ENCODE measurements around the gene NRXN3.

NRXN3 gene

GRCh38 chr14:79822034-79822433, 1651.9 kb downstream of the NRXN3 start:
- no peak for DNase-seq

GRCh38 chr14:79825046-79825521, 1654.9 kb downstream of the NRXN3 start:
- no peak for DNase-seq

- DNase-seq, result no peak
Measured at GRCh38 chr14:79826362-79826761, 1656.2 kb downstream of the NRXN3 start.

GRCh38 chr14:79829405-79830166, 1659.4 kb downstream of the NRXN3 start:
- no peak for DNase-seq

GRCh38 chr14:79831195-79831892, 1661.2 kb downstream of the NRXN3 start:
- DNase-seq, result no peak

GRCh38 chr14:79833781-79834180, 1663.6 kb downstream of the NRXN3 start:
- DNase-seq, result no peak

- DNase-seq, result no peak
Measured at GRCh38 chr14:79834868-79835267, 1664.7 kb downstream of the NRXN3 start.

- DNase-seq, result no peak
Measured at GRCh38 chr14:79836577-79836976, 1666.4 kb downstream of the NRXN3 start.

- no peak for DNase-seq
Measured at GRCh38 chr14:79837699-79838098, 1667.5 kb downstream of the NRXN3 start.

- no peak for DNase-seq
Measured at GRCh38 chr14:79840103-79840502, 1669.9 kb downstream of the NRXN3 start.

- no peak for DNase-seq
Measured at GRCh38 chr14:79840831-79841230, 1670.7 kb downstream of the NRXN3 start.

- DNase-seq, result no peak
Measured at GRCh38 chr14:79841433-79841832, 1671.3 kb downstream of the NRXN3 start.

GRCh38 chr14:79842270-79842669, 1672.1 kb downstream of the NRXN3 start:
- no peak for DNase-seq

- no peak for DNase-seq
Measured at GRCh38 chr14:79852950-79853744, 1683.0 kb downstream of the NRXN3 start.

GRCh38 chr14:79855789-79856188, 1685.6 kb downstream of the NRXN3 start:
- DNase-seq, result no peak

- no peak for DNase-seq
Measured at GRCh38 chr14:79856381-79856780, 1686.2 kb downstream of the NRXN3 start.

GRCh38 chr14:79861111-79861510, 1690.9 kb downstream of the NRXN3 start:
- no peak for DNase-seq

GRCh38 chr14:79862045-79862444, 1691.9 kb downstream of the NRXN3 start:
- DNase-seq, result no peak

- DNase-seq, result no peak
Measured at GRCh38 chr14:79871136-79871535, 1701.0 kb downstream of the NRXN3 start.

GRCh38 chr14:79878229-79878628, 1708.1 kb downstream of the NRXN3 start:
- no peak for DNase-seq

- DNase-seq, result no peak
Measured at GRCh38 chr14:79878785-79879184, 1708.6 kb downstream of the NRXN3 start.

- DNase-seq, result no peak
Measured at GRCh38 chr14:79881299-79881698, 1711.1 kb downstream of the NRXN3 start.

- DNase-seq, result no peak
Measured at GRCh38 chr14:79890527-79890926, 1720.4 kb downstream of the NRXN3 start.

- no peak for DNase-seq
Measured at GRCh38 chr14:79896009-79896408, 1725.8 kb downstream of the NRXN3 start.

Measured in NCI-H2029 (cell line).